ENCODE measurements around the gene RFXANK.

RFXANK gene

DNA sequence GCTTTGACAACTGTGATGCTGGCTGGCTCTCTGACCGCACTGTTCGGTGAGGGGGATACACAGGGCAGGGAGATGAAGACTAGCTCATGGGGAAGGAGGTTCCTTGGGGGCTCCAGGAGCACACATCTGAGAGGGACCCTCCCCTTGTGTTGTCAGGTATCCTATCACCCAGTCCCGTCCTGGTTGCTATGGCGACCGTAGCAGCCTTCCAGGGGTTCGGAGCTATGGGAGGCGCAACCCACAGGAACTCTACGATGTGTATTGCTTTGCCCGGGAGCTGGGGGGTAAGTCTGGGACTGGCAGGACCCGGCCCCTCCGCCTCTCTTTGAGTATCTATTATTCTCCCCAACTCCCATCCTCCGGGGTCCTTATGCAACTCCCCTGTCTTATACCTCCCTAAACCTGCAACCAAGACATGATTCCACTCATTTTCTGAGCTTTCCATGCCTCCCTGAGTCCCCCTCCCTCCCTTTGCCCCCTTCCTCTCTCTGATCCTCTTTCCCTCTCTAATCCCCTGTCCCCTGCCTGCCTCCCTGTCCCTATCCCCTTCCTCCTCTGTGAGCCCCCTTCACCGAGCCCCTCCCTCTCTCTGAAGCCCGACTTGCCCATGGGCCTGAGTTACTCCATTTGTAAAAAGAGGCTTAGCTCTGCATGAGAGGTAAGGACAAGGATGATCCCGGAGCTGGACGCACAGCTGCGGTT, 32.2 kb downstream of the RFXANK start:
- TF ChIP-seq, protein P1, sequence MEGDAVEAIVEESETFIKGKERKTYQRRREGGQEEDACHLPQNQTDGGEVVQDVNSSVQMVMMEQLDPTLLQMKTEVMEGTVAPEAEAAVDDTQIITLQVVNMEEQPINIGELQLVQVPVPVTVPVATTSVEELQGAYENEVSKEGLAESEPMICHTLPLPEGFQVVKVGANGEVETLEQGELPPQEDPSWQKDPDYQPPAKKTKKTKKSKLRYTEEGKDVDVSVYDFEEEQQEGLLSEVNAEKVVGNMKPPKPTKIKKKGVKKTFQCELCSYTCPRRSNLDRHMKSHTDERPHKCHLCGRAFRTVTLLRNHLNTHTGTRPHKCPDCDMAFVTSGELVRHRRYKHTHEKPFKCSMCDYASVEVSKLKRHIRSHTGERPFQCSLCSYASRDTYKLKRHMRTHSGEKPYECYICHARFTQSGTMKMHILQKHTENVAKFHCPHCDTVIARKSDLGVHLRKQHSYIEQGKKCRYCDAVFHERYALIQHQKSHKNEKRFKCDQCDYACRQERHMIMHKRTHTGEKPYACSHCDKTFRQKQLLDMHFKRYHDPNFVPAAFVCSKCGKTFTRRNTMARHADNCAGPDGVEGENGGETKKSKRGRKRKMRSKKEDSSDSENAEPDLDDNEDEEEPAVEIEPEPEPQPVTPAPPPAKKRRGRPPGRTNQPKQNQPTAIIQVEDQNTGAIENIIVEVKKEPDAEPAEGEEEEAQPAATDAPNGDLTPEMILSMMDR (conservative IDR thresholded peaks at IDR 0.05; ENCODE audit: control insufficient read depth, insufficient read depth, low read depth, low read length): no peak

DNA sequence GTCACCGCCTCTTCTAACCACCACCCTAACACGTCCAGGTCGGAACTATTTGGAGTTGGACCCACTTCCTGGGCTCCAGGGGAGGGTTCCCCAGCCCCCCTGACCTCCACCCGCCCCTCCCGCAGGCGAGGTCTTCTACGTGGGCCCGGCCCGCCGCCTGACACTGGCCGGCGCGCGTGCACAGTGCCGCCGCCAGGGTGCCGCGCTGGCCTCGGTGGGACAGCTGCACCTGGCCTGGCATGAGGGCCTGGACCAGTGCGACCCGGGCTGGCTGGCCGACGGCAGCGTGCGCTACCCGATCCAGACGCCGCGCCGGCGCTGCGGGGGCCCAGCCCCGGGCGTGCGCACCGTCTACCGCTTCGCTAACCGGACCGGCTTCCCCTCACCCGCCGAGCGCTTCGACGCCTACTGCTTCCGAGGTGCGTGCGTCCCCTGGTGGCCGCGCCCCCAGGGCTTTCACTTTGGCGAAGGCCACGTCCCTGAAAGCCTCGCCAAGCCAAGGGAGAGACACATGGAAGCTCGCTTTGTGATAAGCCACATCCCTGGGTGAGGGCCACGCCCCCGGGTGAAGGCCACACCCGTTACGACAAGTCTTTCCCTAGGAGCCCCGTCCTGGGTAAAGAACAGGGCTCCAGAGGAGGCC, 32.9 kb downstream of the RFXANK start:
- peak; percentile 50 for DNase-seq (ENCODE audit: low read depth)
- TF ChIP-seq, protein P1 (conservative IDR thresholded peaks at IDR 0.05; ENCODE audit: control insufficient read depth, insufficient read depth, low read depth, low read length): peak; percentile 45
- H3K4me3 ChIP-seq (ENCODE audit: control insufficient read depth, low read depth, low read length): no peak overlapping the region

More for the DNA sequence above, 32.2 kb downstream of the RFXANK start:
- no peak overlapping the region for H3K4me3 ChIP-seq (ENCODE audit: control insufficient read depth, low read depth, low read length)
- no peak for DNase-seq (ENCODE audit: low read depth)

DNA sequence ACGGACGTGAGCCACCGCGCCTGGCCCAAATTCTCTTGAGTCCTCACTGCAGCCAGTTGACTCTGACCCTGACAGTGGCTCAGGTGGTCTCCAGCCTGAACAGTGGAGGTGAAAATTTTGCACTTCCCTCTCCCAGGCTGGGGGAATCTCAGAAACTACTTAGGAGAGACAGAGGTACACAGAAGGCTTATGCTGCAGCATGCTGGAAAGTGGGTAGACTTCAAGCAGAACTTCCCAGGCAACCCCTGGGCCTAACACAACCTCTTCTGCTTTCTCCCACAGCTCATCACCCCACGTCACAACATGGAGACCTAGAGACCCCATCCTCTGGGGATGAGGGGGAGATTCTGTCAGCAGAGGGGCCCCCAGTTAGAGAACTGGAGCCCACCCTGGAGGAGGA, 34.1 kb downstream of the RFXANK start:
- no peak overlapping the region for H3K4me3 ChIP-seq (ENCODE audit: control insufficient read depth, low read depth, low read length)

GRCh38 chr19:19226663-19227062, 34.6 kb downstream of the RFXANK start:
- DNase-seq (ENCODE audit: low read depth): no peak
- TF ChIP-seq, protein P1 (conservative IDR thresholded peaks at IDR 0.05; ENCODE audit: control insufficient read depth, insufficient read depth, low read depth, low read length): no peak
- H3K4me3 ChIP-seq (ENCODE audit: control insufficient read depth, low read depth, low read length): no peak overlapping the region

More for the DNA sequence above, 34.1 kb downstream of the RFXANK start:
- TF ChIP-seq, protein P1 (conservative IDR thresholded peaks at IDR 0.05; ENCODE audit: control insufficient read depth, insufficient read depth, low read depth, low read length): no peak
- DNase-seq (ENCODE audit: low read depth): no peak

GRCh38 chr19:19227217-19227616, 35.2 kb downstream of the RFXANK start:
- TF ChIP-seq, protein P1 (conservative IDR thresholded peaks at IDR 0.05; ENCODE audit: control insufficient read depth, insufficient read depth, low read depth, low read length): no peak
- no peak overlapping the region for H3K4me3 ChIP-seq (ENCODE audit: control insufficient read depth, low read depth, low read length)
- no peak for DNase-seq (ENCODE audit: low read depth)

GRCh38 chr19:19229701-19230100, 37.6 kb downstream of the RFXANK start:
- DNase-seq (ENCODE audit: low read depth): no peak
- no peak overlapping the region for H3K4me3 ChIP-seq (ENCODE audit: control insufficient read depth, low read depth, low read length)
- TF ChIP-seq, protein P1 (conservative IDR thresholded peaks at IDR 0.05; ENCODE audit: control insufficient read depth, insufficient read depth, low read depth, low read length): no peak
